Measurements from ENCODE around the gene WDR3. TPM values are rescaled to one million over a fixed set of nuclear protein-coding genes. Genes with fewer than 3 reads are reported as not detected.
A peak's percentile ranks its signal among the peaks of the same experiment; 100 is the strongest.

Gene WDR3
- polyA plus RNA-seq, 3 donors = 4.3 to 13.0 (median 8.0) TPM

DNA sequence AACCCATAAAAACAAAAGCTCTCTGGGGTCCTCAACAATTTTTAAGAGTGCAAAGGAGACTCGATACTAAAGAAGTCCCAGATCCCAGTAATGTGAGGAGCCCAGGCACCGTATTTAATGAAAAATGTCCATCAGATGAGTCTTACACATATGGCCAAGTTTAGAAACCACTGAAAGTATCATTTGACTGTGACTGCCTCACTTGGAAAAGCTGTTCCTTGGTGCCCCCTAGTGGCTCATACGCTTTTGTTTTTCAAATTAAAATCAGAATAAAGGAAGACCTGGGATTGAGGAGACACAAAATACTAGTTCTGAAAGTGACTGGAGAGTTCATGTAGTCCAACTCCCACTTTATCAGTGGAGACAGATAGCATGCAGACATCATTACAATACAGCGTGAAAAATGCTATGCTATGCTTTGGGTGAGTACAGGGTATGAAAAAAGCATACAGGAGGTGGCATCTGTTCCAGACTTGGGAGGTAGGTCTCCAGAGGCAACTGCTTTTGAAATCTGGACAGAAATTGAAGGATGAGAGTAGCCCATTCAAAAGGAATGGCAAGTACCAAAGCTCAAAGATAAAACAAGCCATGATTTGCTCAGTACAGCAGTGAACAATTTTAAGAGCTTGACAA is 33.9 kb upstream of the WDR3 start:
- Mint-ChIP-seq H3K9me3 (no peaks in the 10 kb centered on the region), H3K27me3 (ENCODE audit: low read depth in 3 of 3) (no peaks in the 10 kb centered on the region), H3K36me3 (peaks cover 63 to 73% of the 10 kb centered on the region in 2 donors), H3K4me3 (no peak overlapping the region), H3K27ac (no peak overlapping the region), H3K4me1 (no peaks in the 10 kb centered on the region)
- H3K36me3 ChIP-seq (replicated peaks in 1 of 2; ENCODE audit: control insufficient read depth in 1 of 2, insufficient read depth in 2 of 2, low read length in 2 of 2) = peaks cover 84 to 97% of the 10 kb centered on the region in 2 donors
- H2AFZ ChIP-seq (ENCODE audit: insufficient read depth, low read depth, low read length, poor library complexity, severe bottlenecking) = no peak overlapping the region
- H4K20me1 ChIP-seq (ENCODE audit: insufficient read depth, low read length) = peaks cover 22% of the 10 kb centered on the region
- intact Hi-C loops (cut with micrococcal nuclease) = loop anchor here in 1 of 2 donors (10.0 kb wide), 1 partner anchor 831 kb away; the partner anchor contains the start of gene TTF2
- no peak overlapping the region for H3K27ac ChIP-seq (ENCODE audit: low read depth in 1 of 2, low read length in 2 of 2)
- DNase-seq = peak; percentile 16 to 36 (median 36)
- no peak overlapping the region for H3K4me3 ChIP-seq (replicated peaks in 1 of 3; ENCODE audit: low read depth in 2 of 3, low read length in 3 of 3)
- TF ChIP-seq, protein P1, sequence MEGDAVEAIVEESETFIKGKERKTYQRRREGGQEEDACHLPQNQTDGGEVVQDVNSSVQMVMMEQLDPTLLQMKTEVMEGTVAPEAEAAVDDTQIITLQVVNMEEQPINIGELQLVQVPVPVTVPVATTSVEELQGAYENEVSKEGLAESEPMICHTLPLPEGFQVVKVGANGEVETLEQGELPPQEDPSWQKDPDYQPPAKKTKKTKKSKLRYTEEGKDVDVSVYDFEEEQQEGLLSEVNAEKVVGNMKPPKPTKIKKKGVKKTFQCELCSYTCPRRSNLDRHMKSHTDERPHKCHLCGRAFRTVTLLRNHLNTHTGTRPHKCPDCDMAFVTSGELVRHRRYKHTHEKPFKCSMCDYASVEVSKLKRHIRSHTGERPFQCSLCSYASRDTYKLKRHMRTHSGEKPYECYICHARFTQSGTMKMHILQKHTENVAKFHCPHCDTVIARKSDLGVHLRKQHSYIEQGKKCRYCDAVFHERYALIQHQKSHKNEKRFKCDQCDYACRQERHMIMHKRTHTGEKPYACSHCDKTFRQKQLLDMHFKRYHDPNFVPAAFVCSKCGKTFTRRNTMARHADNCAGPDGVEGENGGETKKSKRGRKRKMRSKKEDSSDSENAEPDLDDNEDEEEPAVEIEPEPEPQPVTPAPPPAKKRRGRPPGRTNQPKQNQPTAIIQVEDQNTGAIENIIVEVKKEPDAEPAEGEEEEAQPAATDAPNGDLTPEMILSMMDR (IDR thresholded peaks at IDR 0.05) = peak; percentile 87
- no peaks in the 10 kb centered on the region for H3K4me1 ChIP-seq (ENCODE audit: control insufficient read depth in 1 of 2, insufficient read depth in 2 of 2, low read length in 2 of 2)
- no peak overlapping the region for H3K9ac ChIP-seq (ENCODE audit: insufficient read depth, low read length, poor library complexity, severe bottlenecking)
- H3K4me2 ChIP-seq (replicated peaks; ENCODE audit: extremely low read depth, low read length, poor library complexity, severe bottlenecking) = no peak overlapping the region
- H3K79me2 ChIP-seq (ENCODE audit: insufficient read depth, low read length) = no peaks in the 10 kb centered on the region
- no peaks in the 10 kb centered on the region for H3K9me3 ChIP-seq (replicated peaks in 1 of 2; ENCODE audit: control insufficient read depth in 1 of 2, insufficient read depth in 1 of 2, low read length in 2 of 2)
- H3K27me3 ChIP-seq (ENCODE audit: control insufficient read depth in 2 of 2, insufficient read depth in 2 of 2, low read length in 2 of 2) = no peaks in the 10 kb centered on the region
- WGBS (ENCODE audit: insufficient coverage) = 28% methylated on average over 3 of the region's 4 CpGs

DNA sequence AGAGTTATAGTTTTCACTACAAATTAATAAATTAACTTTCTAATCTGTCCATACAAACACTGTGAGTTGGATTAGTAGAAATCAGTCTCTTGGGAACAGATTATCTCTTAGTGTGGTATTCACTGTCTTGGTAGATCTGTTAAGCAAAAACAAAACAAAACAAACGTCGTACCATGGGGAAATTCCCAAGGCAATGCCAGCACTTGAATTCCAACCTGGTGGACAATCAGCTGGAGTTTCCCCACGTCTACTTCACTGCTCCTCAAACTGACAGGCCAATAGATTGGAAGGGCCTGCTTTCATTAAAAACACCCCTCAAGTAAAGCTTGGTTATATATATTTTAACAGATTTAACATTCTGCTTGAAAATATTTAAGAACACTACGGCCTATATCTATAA is 32.0 kb upstream of the WDR3 start:
- Mint-ChIP-seq H3K4me1 (no peaks in the 10 kb centered on the region), H3K9me3 (no peaks in the 10 kb centered on the region), H3K27me3 (ENCODE audit: low read depth in 3 of 3) (no peaks in the 10 kb centered on the region), H3K36me3 (peaks cover 65 to 77% of the 10 kb centered on the region in 2 donors), H3K4me3 (no peak overlapping the region), H3K27ac (no peak overlapping the region)
- Histone ChIP-seq H3K79me2 (ENCODE audit: insufficient read depth, low read length) (no peaks in the 10 kb centered on the region), H3K9ac (ENCODE audit: insufficient read depth, low read length, poor library complexity, severe bottlenecking) (no peak overlapping the region), H4K20me1 (ENCODE audit: insufficient read depth, low read length) (peaks cover 16% of the 10 kb centered on the region), H2AFZ (ENCODE audit: insufficient read depth, low read depth, low read length, poor library complexity, severe bottlenecking) (no peak overlapping the region), H3K4me3 (replicated peaks in 1 of 3; ENCODE audit: low read depth in 2 of 3, low read length in 3 of 3) (no peak overlapping the region), H3K9me3 (replicated peaks in 1 of 2; ENCODE audit: control insufficient read depth in 1 of 2, insufficient read depth in 1 of 2, low read length in 2 of 2) (no peaks in the 10 kb centered on the region), H3K4me2 (replicated peaks; ENCODE audit: extremely low read depth, low read length, poor library complexity, severe bottlenecking) (no peak overlapping the region), H3K36me3 (replicated peaks in 1 of 2; ENCODE audit: control insufficient read depth in 1 of 2, insufficient read depth in 2 of 2, low read length in 2 of 2) (peaks cover 87 to 96% of the 10 kb centered on the region in 2 donors), H3K27ac (ENCODE audit: low read depth in 1 of 2, low read length in 2 of 2) (no peak overlapping the region), H3K4me1 (ENCODE audit: control insufficient read depth in 1 of 2, insufficient read depth in 2 of 2, low read length in 2 of 2) (no peaks in the 10 kb centered on the region), H3K27me3 (ENCODE audit: control insufficient read depth in 2 of 2, insufficient read depth in 2 of 2, low read length in 2 of 2) (no peaks in the 10 kb centered on the region)
- TF ChIP-seq, protein P1 (IDR thresholded peaks at IDR 0.05) = no peak
- no peak for DNase-seq
- intact Hi-C loops (cut with micrococcal nuclease) = loop anchor here in 1 of 2 donors (10.0 kb wide), 1 partner anchor 833 kb away; the partner anchor contains the start of gene TTF2
- no CpG with 5 or more reads among the region's 4 CpGs for WGBS (ENCODE audit: insufficient coverage)
